Measurements from ENCODE around the gene MACROD2. TPM values are rescaled to one million over a fixed set of nuclear protein-coding genes. Genes with fewer than 3 reads are reported as not detected.

Gene MACROD2
- total and polyA plus RNA-seq, 4 donors, result 0.66 to 10.5 (median 3.3) TPM

GRCh38 chr20:14775778-14776177 is 780.5 kb downstream of the MACROD2 start (continued):
- TF ChIP-seq HNF4G (IDR thresholded peaks at IDR 0.05) (no peak), ATF3 (IDR thresholded peaks at IDR 0.05) (no peak)

DNA sequence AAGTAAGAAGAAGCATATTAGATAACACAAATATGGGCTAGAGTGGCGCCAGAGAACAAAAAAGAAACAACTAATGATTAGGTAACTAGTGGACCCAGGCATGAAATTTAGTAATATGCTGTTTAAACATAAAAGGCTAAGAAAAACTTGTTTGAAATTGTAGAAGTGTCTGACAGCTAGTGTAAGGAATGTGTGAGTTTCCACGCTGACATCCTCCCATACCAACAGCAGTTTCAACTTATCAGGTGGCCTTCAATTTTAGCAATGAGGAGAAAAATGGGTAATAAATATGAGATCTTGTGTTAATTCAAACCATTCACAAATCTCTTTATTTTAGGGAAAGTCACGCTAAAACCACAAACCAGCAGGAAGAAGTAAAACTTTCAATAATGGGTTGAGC is 782.3 kb downstream of the MACROD2 start:
- Histone ChIP-seq H3K36me3 (ENCODE audit: control insufficient read depth in 4 of 4, insufficient read depth in 3 of 4, low read depth in 1 of 4, low read length in 3 of 4) (no peaks in the 10 kb centered on the region), H3K27me3 (ENCODE audit: control insufficient read depth in 4 of 4, insufficient read depth in 4 of 4, low read length in 3 of 4) (no peaks in the 10 kb centered on the region), H3K4me3 (ENCODE audit: low read depth in 1 of 3, low read length in 3 of 3) (no peak overlapping the region), H3K4me1 (ENCODE audit: control insufficient read depth in 4 of 4, insufficient read depth in 4 of 4, low read length in 3 of 4) (no peaks in the 10 kb centered on the region), H3K9ac (ENCODE audit: low read depth in 1 of 2, low read length in 2 of 2) (no peak overlapping the region), H3K9me3 (ENCODE audit: control insufficient read depth in 4 of 4, low read length in 3 of 4) (no peaks in the 10 kb centered on the region), H3K27ac (ENCODE audit: low read depth in 1 of 2, low read length in 2 of 2) (no peak overlapping the region)
- TF ChIP-seq FOXA2 (IDR thresholded peaks at IDR 0.05), result no peak
- TF ChIP-seq NR2F2 (IDR thresholded peaks at IDR 0.05), result no peak
- TF ChIP-seq MAX (IDR thresholded peaks at IDR 0.05), result no peak
- no peak for TF ChIP-seq RXRA (IDR thresholded peaks at IDR 0.05)
- TF ChIP-seq HNF4G (IDR thresholded peaks at IDR 0.05), result no peak
- TF ChIP-seq ATF3 (IDR thresholded peaks at IDR 0.05), result no peak
- no peak for TF ChIP-seq TAF1 (conservative IDR thresholded peaks at IDR 0.05)
- no peak for TF ChIP-seq EGR1 (IDR thresholded peaks at IDR 0.05; ENCODE audit: low read depth in 2 of 2)
- TF ChIP-seq HNF4A (conservative IDR thresholded peaks at IDR 0.05), result no peak
- TF ChIP-seq SP1 (IDR thresholded peaks at IDR 0.05), result no peak
- TF ChIP-seq REST (IDR thresholded peaks at IDR 0.05), result no peak
- TF ChIP-seq GABPA (IDR thresholded peaks at IDR 0.05 in 1 of 2, conservative IDR thresholded peaks at IDR 0.05 in 1 of 2), result no peak
- no peak for TF ChIP-seq JUND (IDR thresholded peaks at IDR 0.05)
- no peak for TF ChIP-seq FOXA1 (IDR thresholded peaks at IDR 0.05)
- TF ChIP-seq, protein P1, sequence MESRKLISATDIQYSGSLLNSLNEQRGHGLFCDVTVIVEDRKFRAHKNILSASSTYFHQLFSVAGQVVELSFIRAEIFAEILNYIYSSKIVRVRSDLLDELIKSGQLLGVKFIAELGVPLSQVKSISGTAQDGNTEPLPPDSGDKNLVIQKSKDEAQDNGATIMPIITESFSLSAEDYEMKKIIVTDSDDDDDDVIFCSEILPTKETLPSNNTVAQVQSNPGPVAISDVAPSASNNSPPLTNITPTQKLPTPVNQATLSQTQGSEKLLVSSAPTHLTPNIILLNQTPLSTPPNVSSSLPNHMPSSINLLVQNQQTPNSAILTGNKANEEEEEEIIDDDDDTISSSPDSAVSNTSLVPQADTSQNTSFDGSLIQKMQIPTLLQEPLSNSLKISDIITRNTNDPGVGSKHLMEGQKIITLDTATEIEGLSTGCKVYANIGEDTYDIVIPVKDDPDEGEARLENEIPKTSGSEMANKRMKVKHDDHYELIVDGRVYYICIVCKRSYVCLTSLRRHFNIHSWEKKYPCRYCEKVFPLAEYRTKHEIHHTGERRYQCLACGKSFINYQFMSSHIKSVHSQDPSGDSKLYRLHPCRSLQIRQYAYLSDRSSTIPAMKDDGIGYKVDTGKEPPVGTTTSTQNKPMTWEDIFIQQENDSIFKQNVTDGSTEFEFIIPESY (IDR thresholded peaks at IDR 0.05), result no peak
- WGBS, result 91% methylated on average over 3 of the region's 3 CpGs
- DNase-seq (ENCODE audit: low spot score), result no peak

GRCh38 chr20:14778096-14778495 is 782.8 kb downstream of the MACROD2 start:
- DNase-seq (ENCODE audit: low spot score), result no peak
- 83% methylated on average over 6 of the region's 6 CpGs for WGBS
- no peak for TF ChIP-seq GABPA (IDR thresholded peaks at IDR 0.05 in 1 of 2, conservative IDR thresholded peaks at IDR 0.05 in 1 of 2)
- no peak for TF ChIP-seq YY1 (IDR thresholded peaks at IDR 0.05)
- no peak for TF ChIP-seq EGR1 (IDR thresholded peaks at IDR 0.05; ENCODE audit: low read depth in 2 of 2)
- no peak for TF ChIP-seq NR2F2 (IDR thresholded peaks at IDR 0.05)
- no peak for TF ChIP-seq MAX (IDR thresholded peaks at IDR 0.05)
- no peak for TF ChIP-seq HNF4A (conservative IDR thresholded peaks at IDR 0.05)
- TF ChIP-seq RXRA (IDR thresholded peaks at IDR 0.05), result no peak
- no peak for TF ChIP-seq ATF3 (IDR thresholded peaks at IDR 0.05)
- no peak for TF ChIP-seq FOXA2 (IDR thresholded peaks at IDR 0.05)
- no peak for TF ChIP-seq FOXA1 (IDR thresholded peaks at IDR 0.05)
- Histone ChIP-seq H3K9me3 (ENCODE audit: control insufficient read depth in 4 of 4, low read length in 3 of 4) (no peaks in the 10 kb centered on the region), H3K36me3 (ENCODE audit: control insufficient read depth in 4 of 4, insufficient read depth in 3 of 4, low read depth in 1 of 4, low read length in 3 of 4) (no peaks in the 10 kb centered on the region), H3K27me3 (ENCODE audit: control insufficient read depth in 4 of 4, insufficient read depth in 4 of 4, low read length in 3 of 4) (no peaks in the 10 kb centered on the region), H3K4me1 (ENCODE audit: control insufficient read depth in 4 of 4, insufficient read depth in 4 of 4, low read length in 3 of 4) (no peaks in the 10 kb centered on the region), H3K9ac (ENCODE audit: low read depth in 1 of 2, low read length in 2 of 2) (no peak overlapping the region), H3K4me3 (ENCODE audit: low read depth in 1 of 3, low read length in 3 of 3) (no peak overlapping the region), H3K27ac (ENCODE audit: low read depth in 1 of 2, low read length in 2 of 2) (no peak overlapping the region)

Data from liver (tissue), 9 donors.